CD14-positive monocyte (primary cell): ENCODE data around the gene DYRK1A. TPM values are rescaled to one million over a fixed set of nuclear protein-coding genes. Genes with fewer than 3 reads are reported as not detected.

Experiments used
- DNase-seq, 3 donors: peaks; one replicate each; pipeline ENCODE4 v3.0.0-alpha.2; 2011 to 2022
- H2AFZ ChIP-seq: 2 replicates; pipeline ENCODE4 v1.6.0; 2012; ENCODE audit warnings: mild to moderate bottlenecking, low read depth, low read length, inconsistent platforms; ENCODE audit not compliant: insufficient read depth, poor library complexity, severe bottlenecking
- H3K27ac ChIP-seq, 2 donors: 1 replicate in 1 of 2; 2 replicates in 1 of 2; pipeline ENCODE4 v1.5.1; 2012 to 2013; ENCODE audit warnings: low read length in 2 of 2, control low read depth in 1 of 2, inconsistent platforms in 1 of 2, low read depth in 1 of 2, mild to moderate bottlenecking in 1 of 2
- H3K27me3 ChIP-seq, 2 donors: one replicate each; pipeline versions ENCODE4 v1.6.0 to v1.6.1; 2011 to 2013; ENCODE audit warnings: low read length in 2 of 2; ENCODE audit not compliant: control insufficient read depth in 2 of 2, insufficient read depth in 2 of 2
- H3K36me3 ChIP-seq, 2 donors: replicated peaks in 1 of 2; 1 replicate in 1 of 2; 2 replicates in 1 of 2; pipeline versions ENCODE4 v1.5.1 to v1.6.1; 2012 to 2013; ENCODE audit warnings: low read length in 2 of 2, control low read depth in 1 of 2, inconsistent platforms in 1 of 2, mild to moderate bottlenecking in 1 of 2; ENCODE audit not compliant: insufficient read depth in 2 of 2, control insufficient read depth in 1 of 2
- H3K4me1 ChIP-seq, 2 donors: 1 replicate in 1 of 2; 2 replicates in 1 of 2; pipeline versions ENCODE4 v1.5.1 to v1.6.1; 2012 to 2013; ENCODE audit warnings: low read length in 2 of 2, control low read depth in 1 of 2, inconsistent platforms in 1 of 2, mild to moderate bottlenecking in 1 of 2, moderate library complexity in 1 of 2; ENCODE audit not compliant: insufficient read depth in 2 of 2, control insufficient read depth in 1 of 2
- H3K4me2 ChIP-seq: replicated peaks from 2 replicates; pipeline ENCODE3; 2012; ENCODE audit warnings: low read length, moderate library complexity, mild to moderate bottlenecking; ENCODE audit not compliant: poor library complexity, severe bottlenecking; ENCODE audit errors: extremely low read depth
- H3K4me3 ChIP-seq, 3 experiments: fragments of 200-600 bp in 1 of 3; sonication (generic) in 1 of 3; replicated peaks in 1 of 3; 1 replicate in 2 of 3; 2 replicates in 1 of 3; pipeline ENCODE4 v1.5.1; 2011 to 2013; ENCODE audit warnings: low read length in 3 of 3, mild to moderate bottlenecking in 3 of 3, control low read depth in 2 of 3, low read depth in 2 of 3, inconsistent platforms in 1 of 3, moderate library complexity in 1 of 3
- H3K79me2 ChIP-seq: 2 replicates; pipeline ENCODE4 v1.6.0; 2012; ENCODE audit warnings: mild to moderate bottlenecking, control low read depth, inconsistent platforms, low read length, moderate library complexity; ENCODE audit not compliant: insufficient read depth
- H3K9ac ChIP-seq: 2 replicates; pipeline ENCODE4 v1.6.0; 2017; ENCODE audit warnings: low read length, mild to moderate bottlenecking; ENCODE audit not compliant: insufficient read depth, poor library complexity, severe bottlenecking
- H3K9me3 ChIP-seq, 2 donors: replicated peaks in 1 of 2; 1 replicate in 1 of 2; 2 replicates in 1 of 2; pipeline versions ENCODE4 v1.5.1 to v1.6.1; 2012 to 2013; ENCODE audit warnings: low read length in 2 of 2, control low read depth in 1 of 2; ENCODE audit not compliant: control insufficient read depth in 1 of 2, insufficient read depth in 1 of 2
- H4K20me1 ChIP-seq: 2 replicates; pipeline ENCODE4 v1.6.0; 2012; ENCODE audit warnings: mild to moderate bottlenecking, low read length, control low read depth, moderate library complexity; ENCODE audit not compliant: insufficient read depth
- H3K27ac Mint-ChIP-seq, 7 donors: one replicate each; pipeline ENCODE4 v1.8.0; 2020; ENCODE audit warnings: mild to moderate bottlenecking in 7 of 7, mixed read lengths in 7 of 7, moderate library complexity in 6 of 7, inconsistent platforms in 2 of 7
- H3K27me3 Mint-ChIP-seq, 3 donors: one replicate each; pipeline ENCODE4 v1.8.0; 2021 to 2022; ENCODE audit warnings: low read depth in 3 of 3, mild to moderate bottlenecking in 3 of 3, mixed read lengths in 3 of 3, moderate library complexity in 3 of 3, inconsistent platforms in 1 of 3
- H3K36me3 Mint-ChIP-seq, 2 donors: one replicate each; pipeline ENCODE4 v1.8.0; 2020; ENCODE audit warnings: mixed read lengths in 2 of 2, inconsistent platforms in 1 of 2, mild to moderate bottlenecking in 1 of 2
- H3K4me1 Mint-ChIP-seq: one replicate; pipeline ENCODE4 v1.8.0; 2020; ENCODE audit warnings: mild to moderate bottlenecking, mixed read lengths
- H3K4me3 Mint-ChIP-seq, 2 donors: one replicate each; pipeline ENCODE4 v1.8.0; 2020; ENCODE audit warnings: mild to moderate bottlenecking in 2 of 2, mixed read lengths in 2 of 2, moderate library complexity in 1 of 2
- H3K9me3 Mint-ChIP-seq, 7 donors: one replicate each; pipeline ENCODE4 v1.8.0; 2020 to 2022; ENCODE audit warnings: mixed read lengths in 7 of 7, mild to moderate bottlenecking in 6 of 7, moderate library complexity in 6 of 7, inconsistent platforms in 2 of 7
- WGBS: methylation state at CpG from one replicate; pipeline ENCODE4 v1.1.5; 2013; ENCODE audit warnings: missing lambda C conversion rate; ENCODE audit not compliant: insufficient coverage; 5-methylcytosine and 5-hydroxymethylcytosine counted together
- intact Hi-C, 2 donors: fragments of 100-400 bp; cut with micrococcal nuclease; formaldehyde crosslinking; loops; one replicate each; pipeline versions ENCODE4 v1.15.0 to v1.15.1; 2023
- polyA plus RNA-seq, 3 donors: library from polyadenylated mRNA; depleted of rRNA in 1 of 3; unstranded in 2 of 3; stranded (reverse) in 1 of 3; fragments of 300-500 nt in 2 of 3; fragments of >200 nt in 1 of 3; fragmentation: Illumina TruSeq in 2 of 3; gene quantifications; 1 replicate in 2 of 3; 2 replicates in 1 of 3; pipeline ENCODE4 v1.2.3, GENCODE V29; 2012 to 2021
- TF ChIP-seq, protein P1 (sequence below): fragments of 200-600 bp; IDR thresholded peaks from one replicate; pipeline ENCODE4 v1.8.0; 2022; ENCODE audit warnings: antibody characterized with exemption, mild to moderate bottlenecking

Gene DYRK1A
- polyA plus RNA-seq, 3 donors: 1.8 to 53.5 (median 2.4) TPM

GRCh38 chr21:37410639-37411038 lies 44.1 kb downstream of the DYRK1A start:
- H3K4me2 ChIP-seq: no peak overlapping the region
- WGBS: 98% methylated on average over 4 of the region's 9 CpGs
- H3K27me3 ChIP-seq: no peaks in the 10 kb centered on the region
- H4K20me1 ChIP-seq: peaks cover 99% of the 10 kb centered on the region
- peak overlapping the region in 1 of 2 donors; percentile 34 for H3K27ac ChIP-seq
- H3K79me2 ChIP-seq: peaks cover 100% of the 10 kb centered on the region
- H3K9ac ChIP-seq: no peak overlapping the region
- H3K36me3 Mint-ChIP-seq: peaks cover 7 to 13% of the 10 kb centered on the region in 2 donors
- peaks cover 22 to 35% of the 10 kb centered on the region in 2 donors for H3K4me1 ChIP-seq
- no peaks in the 10 kb centered on the region for H3K36me3 ChIP-seq
- peak overlapping the region in 3 of 7 donors; percentile 5 to 84 (median 28) for H3K27ac Mint-ChIP-seq
- peaks cover 68% of the 10 kb centered on the region for H3K4me1 Mint-ChIP-seq
- no peaks in the 10 kb centered on the region for H3K9me3 ChIP-seq
- H3K9me3 Mint-ChIP-seq: no peaks in the 10 kb centered on the region
- H3K27me3 Mint-ChIP-seq: no peaks in the 10 kb centered on the region
- no peak for DNase-seq
- TF ChIP-seq, protein P1, sequence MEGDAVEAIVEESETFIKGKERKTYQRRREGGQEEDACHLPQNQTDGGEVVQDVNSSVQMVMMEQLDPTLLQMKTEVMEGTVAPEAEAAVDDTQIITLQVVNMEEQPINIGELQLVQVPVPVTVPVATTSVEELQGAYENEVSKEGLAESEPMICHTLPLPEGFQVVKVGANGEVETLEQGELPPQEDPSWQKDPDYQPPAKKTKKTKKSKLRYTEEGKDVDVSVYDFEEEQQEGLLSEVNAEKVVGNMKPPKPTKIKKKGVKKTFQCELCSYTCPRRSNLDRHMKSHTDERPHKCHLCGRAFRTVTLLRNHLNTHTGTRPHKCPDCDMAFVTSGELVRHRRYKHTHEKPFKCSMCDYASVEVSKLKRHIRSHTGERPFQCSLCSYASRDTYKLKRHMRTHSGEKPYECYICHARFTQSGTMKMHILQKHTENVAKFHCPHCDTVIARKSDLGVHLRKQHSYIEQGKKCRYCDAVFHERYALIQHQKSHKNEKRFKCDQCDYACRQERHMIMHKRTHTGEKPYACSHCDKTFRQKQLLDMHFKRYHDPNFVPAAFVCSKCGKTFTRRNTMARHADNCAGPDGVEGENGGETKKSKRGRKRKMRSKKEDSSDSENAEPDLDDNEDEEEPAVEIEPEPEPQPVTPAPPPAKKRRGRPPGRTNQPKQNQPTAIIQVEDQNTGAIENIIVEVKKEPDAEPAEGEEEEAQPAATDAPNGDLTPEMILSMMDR: no peak
- intact Hi-C loops: loop anchor here in 1 of 2 donors (5.0 kb wide), 1 partner anchor 33 kb away; no protein-coding TSS in a partner anchor
- no peak overlapping the region for H3K4me3 ChIP-seq
- H3K4me3 Mint-ChIP-seq: no peak overlapping the region
- H2AFZ ChIP-seq: no peak overlapping the region

DNA sequence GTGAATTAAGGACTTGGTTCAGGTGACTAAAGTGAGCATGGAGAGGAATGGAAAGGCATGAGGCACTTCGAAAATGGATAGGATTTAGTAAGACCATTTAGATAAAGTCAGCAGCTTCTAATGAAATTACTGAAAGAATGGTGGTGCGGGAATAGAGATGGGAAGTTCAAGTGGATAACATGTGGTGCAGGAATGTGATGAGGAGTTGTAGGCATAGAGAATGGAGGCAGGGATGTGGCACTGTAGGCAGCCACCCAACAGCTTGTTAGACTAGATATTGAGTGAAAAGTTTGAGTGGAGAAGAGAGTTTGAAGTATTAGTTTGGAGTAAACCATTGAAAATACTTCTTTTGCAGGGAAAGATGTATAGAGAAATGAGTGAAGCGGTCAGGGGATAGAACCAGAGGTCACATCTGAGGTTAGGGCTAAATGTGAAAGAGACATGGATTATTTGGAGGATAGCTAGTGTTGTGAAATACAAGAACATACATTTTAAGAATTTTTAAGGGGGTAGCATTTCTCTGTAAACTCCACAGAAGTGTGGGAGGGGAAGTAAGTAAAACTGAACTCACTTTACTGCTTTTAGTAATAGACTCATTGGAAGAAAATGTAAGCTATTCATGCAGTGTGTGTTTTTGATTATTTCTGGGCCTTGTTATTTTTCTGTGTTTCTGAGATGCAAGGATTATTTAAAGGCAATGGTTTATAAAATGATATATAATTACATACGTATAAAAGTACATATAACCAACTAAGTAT lies 46.2 kb downstream of the DYRK1A start:
- intact Hi-C loops: loop anchor here in 1 of 2 donors (5.0 kb wide), 1 partner anchor 35 kb away; no protein-coding TSS in a partner anchor
- no peak for DNase-seq
- no peak overlapping the region for H3K4me3 ChIP-seq
- Mint-ChIP-seq H3K9me3 (no peaks in the 10 kb centered on the region), H3K4me1 (peaks cover 63% of the 10 kb centered on the region), H3K27me3 (peaks cover 0 to 1% (median 0%) of the 10 kb centered on the region in 3 donors), H3K27ac (peak overlapping the region in 6 of 7 donors; percentile 15 to 72 (median 42)), H3K36me3 (peaks cover 7 to 18% of the 10 kb centered on the region in 2 donors), H3K4me3 (no peak overlapping the region)
- 76% methylated on average over 3 of the region's 4 CpGs for WGBS
- TF ChIP-seq, protein P1: no peak
- H3K27me3 ChIP-seq: no peaks in the 10 kb centered on the region
- no peaks in the 10 kb centered on the region for H3K36me3 ChIP-seq
- peaks cover 100% of the 10 kb centered on the region for H3K79me2 ChIP-seq
- peaks cover 16 to 31% of the 10 kb centered on the region in 2 donors for H3K4me1 ChIP-seq
- peak overlapping the region in 1 of 2 donors; percentile 59 for H3K27ac ChIP-seq
- no peaks in the 10 kb centered on the region for H3K9me3 ChIP-seq
- no peak overlapping the region for H3K9ac ChIP-seq
- peaks cover 100% of the 10 kb centered on the region for H4K20me1 ChIP-seq
- H3K4me2 ChIP-seq: no peak overlapping the region
- H2AFZ ChIP-seq: no peak overlapping the region
